ENCODE results near the gene RAB3IL1. TPM values are rescaled to one million over a fixed set of nuclear protein-coding genes. Genes with fewer than 3 reads are reported as not detected.
A peak's percentile ranks its signal among the peaks of the same experiment; 100 is the strongest.

RAB3IL1 gene
- total RNA-seq, 4 donors from 2014 or later: 6.5 to 27.7 (median 15.2) TPM

DNA sequence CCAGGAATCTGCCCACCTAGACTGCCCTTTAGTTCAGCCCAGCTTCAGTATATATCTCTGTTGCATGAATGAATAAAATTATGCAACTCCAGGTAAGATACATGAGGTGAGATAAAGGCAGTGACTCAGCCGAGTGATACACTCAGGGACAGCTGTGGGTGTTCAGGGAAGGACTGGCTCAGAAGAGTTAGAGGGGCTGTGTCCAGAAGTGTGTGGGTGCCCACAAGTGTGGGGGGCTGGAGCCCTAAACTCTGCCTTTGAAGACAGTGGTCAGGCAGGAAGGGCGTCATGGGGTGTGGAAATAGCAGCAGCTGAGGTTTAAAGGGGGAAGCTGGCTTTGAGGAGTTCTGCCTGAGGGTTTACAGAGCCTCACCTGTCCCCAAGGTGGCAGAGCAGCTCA lies 41.7 kb upstream of the RAB3IL1 start:
- no peaks in the 10 kb centered on the region for H3K9me3 ChIP-seq
- intact Hi-C loops (cut with DNase I): no loop called here
- peaks cover 2 to 9% of the 10 kb centered on the region in 2 donors for H3K36me3 ChIP-seq
- no peaks in the 10 kb centered on the region for H3K27me3 ChIP-seq
- no peak overlapping the region for H3K4me3 ChIP-seq (replicated peaks in 1 of 3)
- WGBS, 2 donors: 39 to 47% methylated on average over 2 of the region's 2 CpGs
- no peak overlapping the region for H3K27ac ChIP-seq
- H3K4me1 ChIP-seq: peaks cover 14 to 36% of the 10 kb centered on the region in 2 donors
- DNase-seq: no peak
- TF ChIP-seq CTCF (IDR thresholded peaks at IDR 0.05) (peak in 1 of 6 experiments; percentile 7), POLR2A (IDR thresholded peaks at IDR 0.05) (no peak)

DNA sequence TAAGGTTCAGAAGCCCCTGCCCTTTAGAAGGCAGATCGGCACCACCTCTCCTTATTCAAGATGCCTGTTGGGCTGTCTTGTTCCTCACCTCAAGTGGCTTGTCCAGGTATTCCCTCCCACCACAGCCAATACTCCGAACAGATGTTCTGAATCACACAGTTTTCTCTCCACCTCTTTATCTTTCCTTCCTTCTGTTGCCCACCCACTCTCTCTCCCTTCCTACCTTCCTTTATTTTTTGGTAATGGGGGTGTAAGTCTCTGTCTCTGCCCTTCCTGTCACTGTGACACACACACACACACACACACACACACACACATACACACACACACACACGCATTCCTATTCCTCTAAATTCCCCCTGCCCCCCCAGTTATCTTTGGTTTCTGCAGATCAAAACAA lies 41.2 kb upstream of the RAB3IL1 start:
- Histone ChIP-seq H3K36me3 (peaks cover 0 to 4% of the 10 kb centered on the region in 2 donors), H3K9me3 (no peaks in the 10 kb centered on the region), H3K27me3 (no peaks in the 10 kb centered on the region), H3K4me1 (peaks cover 9 to 31% of the 10 kb centered on the region in 2 donors), H3K4me3 (replicated peaks in 1 of 3) (no peak overlapping the region), H3K27ac (no peak overlapping the region)
- no peak for DNase-seq
- TF ChIP-seq CTCF (IDR thresholded peaks at IDR 0.05): no peak
- no peak for TF ChIP-seq POLR2A (IDR thresholded peaks at IDR 0.05)
- intact Hi-C loops (cut with DNase I): no loop called here
- 62 to 65% methylated on average over 3 of the region's 3 CpGs for WGBS, 2 donors

- H3K27me3 ChIP-seq: no peaks in the 10 kb centered on the region
- H3K27ac ChIP-seq: no peak overlapping the region
- peaks cover 7 to 17% of the 10 kb centered on the region in 2 donors for H3K4me1 ChIP-seq
- TF ChIP-seq POLR2A (IDR thresholded peaks at IDR 0.05) (no peak), CTCF (IDR thresholded peaks at IDR 0.05) (no peak)
- DNase-seq: no peak
- intact Hi-C loops (cut with DNase I): no loop called here
- no peak overlapping the region for H3K4me3 ChIP-seq (replicated peaks in 1 of 3)
- 93% methylated on average over 5 to 7 of the region's 7 CpGs for WGBS, 2 donors
- H3K36me3 ChIP-seq: no peaks in the 10 kb centered on the region
- H3K9me3 ChIP-seq: no peaks in the 10 kb centered on the region
These were observed 39.8 kb upstream of the RAB3IL1 start for GRCh38 chr11:61957021-61957770.

- WGBS, 2 donors: 93 to 94% methylated on average over 19 to 20 of the region's 20 CpGs
- Histone ChIP-seq H3K36me3 (no peaks in the 10 kb centered on the region), H3K9me3 (no peaks in the 10 kb centered on the region), H3K27ac (peak overlapping the region in 1 of 3 donors; percentile 61), H3K27me3 (no peaks in the 10 kb centered on the region), H3K4me1 (peaks cover 7 to 15% of the 10 kb centered on the region in 2 donors), H3K4me3 (replicated peaks in 1 of 3) (peak overlapping the region in 1 of 3 donors; percentile 32)
- TF ChIP-seq CTCF (IDR thresholded peaks at IDR 0.05) (no peak), POLR2A (IDR thresholded peaks at IDR 0.05) (no peak)
- DNase-seq: no peak
- intact Hi-C loops (cut with DNase I): no loop called here
These were observed 39.0 kb upstream of the RAB3IL1 start for GRCh38 chr11:61956191-61957020.
